ENCODE measurements around the gene TLR8. TPM values are rescaled to one million over a fixed set of nuclear protein-coding genes. Genes with fewer than 3 reads are reported as not detected.
A peak's percentile ranks its signal among the peaks of the same experiment; 100 is the strongest.

Gene TLR8
- total RNA-seq, 1 experiment from 2014 or later: not detected

GRCh38 chrX:12891915-12892506, 14.4 kb upstream of the TLR8 start:
- Histone ChIP-seq H3K4me1 (ENCODE audit: low read length) (peaks cover 12% of the 10 kb centered on the region; the same call in 1 of the 2 replicates), H3K4me3 (ENCODE audit: low read length) (no peak overlapping the region), H3K27me3 (ENCODE audit: low read length) (no peaks in the 10 kb centered on the region), H3K4me2 (ENCODE audit: low read depth, low read length, poor library complexity, severe bottlenecking) (no peak overlapping the region), H4K20me1 (ENCODE audit: insufficient read depth, low read depth, low read length) (no peaks in the 10 kb centered on the region), H3K9me2 (replicated peaks; ENCODE audit: insufficient read depth, low read length) (no peaks in the 10 kb centered on the region), H3K36me3 (ENCODE audit: insufficient read depth, low read length) (no peaks in the 10 kb centered on the region), H3K79me2 (ENCODE audit: low read length) (no peaks in the 10 kb centered on the region), H2AFZ (ENCODE audit: low read length) (no peak overlapping the region), H3K9ac (ENCODE audit: low read length) (no peak overlapping the region), H3K9me3 (ENCODE audit: low read length) (no peaks in the 10 kb centered on the region), H3K27ac (ENCODE audit: low read length) (no peak overlapping the region)
- no peak for DNase-seq

- Histone ChIP-seq H3K9me2 (replicated peaks; ENCODE audit: insufficient read depth, low read length) (no peaks in the 10 kb centered on the region), H3K27ac (ENCODE audit: low read length) (no peak overlapping the region), H3K9ac (ENCODE audit: low read length) (no peak overlapping the region), H3K4me2 (ENCODE audit: low read depth, low read length, poor library complexity, severe bottlenecking) (no peak overlapping the region), H2AFZ (ENCODE audit: low read length) (no peak overlapping the region), H4K20me1 (ENCODE audit: insufficient read depth, low read depth, low read length) (no peaks in the 10 kb centered on the region), H3K27me3 (ENCODE audit: low read length) (no peaks in the 10 kb centered on the region), H3K4me3 (ENCODE audit: low read length) (no peak overlapping the region), H3K4me1 (ENCODE audit: low read length) (peaks cover 12% of the 10 kb centered on the region; the same call in 1 of the 2 replicates), H3K36me3 (ENCODE audit: insufficient read depth, low read length) (no peaks in the 10 kb centered on the region), H3K9me3 (ENCODE audit: low read length) (no peaks in the 10 kb centered on the region), H3K79me2 (ENCODE audit: low read length) (no peaks in the 10 kb centered on the region)
- DNase-seq: no peak
Observed at GRCh38 chrX:12892716-12893115, 13.7 kb upstream of the TLR8 start.

- Histone ChIP-seq H3K36me3 (ENCODE audit: insufficient read depth, low read length) (no peaks in the 10 kb centered on the region), H4K20me1 (ENCODE audit: insufficient read depth, low read depth, low read length) (no peaks in the 10 kb centered on the region), H2AFZ (ENCODE audit: low read length) (no peak overlapping the region), H3K9ac (ENCODE audit: low read length) (no peak overlapping the region), H3K27me3 (ENCODE audit: low read length) (no peaks in the 10 kb centered on the region), H3K4me3 (ENCODE audit: low read length) (no peak overlapping the region), H3K27ac (ENCODE audit: low read length) (no peak overlapping the region), H3K4me1 (ENCODE audit: low read length) (peaks cover 12% of the 10 kb centered on the region; the same call in 1 of the 2 replicates), H3K79me2 (ENCODE audit: low read length) (no peaks in the 10 kb centered on the region), H3K9me2 (replicated peaks; ENCODE audit: insufficient read depth, low read length) (no peaks in the 10 kb centered on the region), H3K4me2 (ENCODE audit: low read depth, low read length, poor library complexity, severe bottlenecking) (no peak overlapping the region), H3K9me3 (ENCODE audit: low read length) (no peaks in the 10 kb centered on the region)
- DNase-seq: peak; percentile 80
Observed at GRCh38 chrX:12894074-12895030, 12.1 kb upstream of the TLR8 start.

- Histone ChIP-seq H3K9me3 (ENCODE audit: low read length) (no peaks in the 10 kb centered on the region), H3K36me3 (ENCODE audit: insufficient read depth, low read length) (no peaks in the 10 kb centered on the region), H3K4me2 (ENCODE audit: low read depth, low read length, poor library complexity, severe bottlenecking) (no peak overlapping the region), H3K4me1 (ENCODE audit: low read length) (peaks cover 3% of the 10 kb centered on the region; the same call in 1 of the 2 replicates), H4K20me1 (ENCODE audit: insufficient read depth, low read depth, low read length) (no peaks in the 10 kb centered on the region), H3K4me3 (ENCODE audit: low read length) (no peak overlapping the region), H3K27me3 (ENCODE audit: low read length) (no peaks in the 10 kb centered on the region), H3K9ac (ENCODE audit: low read length) (no peak overlapping the region), H3K27ac (ENCODE audit: low read length) (no peak overlapping the region), H2AFZ (ENCODE audit: low read length) (no peak overlapping the region), H3K9me2 (replicated peaks; ENCODE audit: insufficient read depth, low read length) (no peaks in the 10 kb centered on the region), H3K79me2 (ENCODE audit: low read length) (no peaks in the 10 kb centered on the region)
- DNase-seq: no peak
Observed at GRCh38 chrX:12895866-12896265, 10.6 kb upstream of the TLR8 start.

- no peak for DNase-seq
- Histone ChIP-seq H3K79me2 (ENCODE audit: low read length) (no peaks in the 10 kb centered on the region), H3K4me1 (ENCODE audit: low read length) (0 out of 2 replicates have a peak, but pooled peaks cover 3% of the 10 kb centered on the region), H3K4me3 (ENCODE audit: low read length) (no peak overlapping the region), H3K27ac (ENCODE audit: low read length) (no peak overlapping the region), H3K9ac (ENCODE audit: low read length) (no peak overlapping the region), H3K9me3 (ENCODE audit: low read length) (no peaks in the 10 kb centered on the region), H3K4me2 (ENCODE audit: low read depth, low read length, poor library complexity, severe bottlenecking) (no peak overlapping the region), H4K20me1 (ENCODE audit: insufficient read depth, low read depth, low read length) (no peaks in the 10 kb centered on the region), H3K27me3 (ENCODE audit: low read length) (no peaks in the 10 kb centered on the region), H3K9me2 (replicated peaks; ENCODE audit: insufficient read depth, low read length) (no peaks in the 10 kb centered on the region), H2AFZ (ENCODE audit: low read length) (no peak overlapping the region), H3K36me3 (ENCODE audit: insufficient read depth, low read length) (no peaks in the 10 kb centered on the region)
Observed at GRCh38 chrX:12896935-12897334, 9.5 kb upstream of the TLR8 start.

GRCh38 chrX:12898073-12898472, 8.3 kb upstream of the TLR8 start:
- H2AFZ ChIP-seq (ENCODE audit: low read length): no peak overlapping the region
- H3K27ac ChIP-seq (ENCODE audit: low read length): no peak overlapping the region
- H3K9ac ChIP-seq (ENCODE audit: low read length): no peak overlapping the region
- H3K9me2 ChIP-seq (replicated peaks; ENCODE audit: insufficient read depth, low read length): no peaks in the 10 kb centered on the region
- H3K36me3 ChIP-seq (ENCODE audit: insufficient read depth, low read length): no peaks in the 10 kb centered on the region
- H4K20me1 ChIP-seq (ENCODE audit: insufficient read depth, low read depth, low read length): no peaks in the 10 kb centered on the region
- no peaks in the 10 kb centered on the region for H3K9me3 ChIP-seq (ENCODE audit: low read length)
- H3K4me3 ChIP-seq (ENCODE audit: low read length): no peak overlapping the region
- 0 out of 2 replicates have a peak, but pooled peaks cover 3% of the 10 kb centered on the region for H3K4me1 ChIP-seq (ENCODE audit: low read length)
- H3K4me2 ChIP-seq (ENCODE audit: low read depth, low read length, poor library complexity, severe bottlenecking): no peak overlapping the region
- DNase-seq: no peak
- no peaks in the 10 kb centered on the region for H3K79me2 ChIP-seq (ENCODE audit: low read length)
- H3K27me3 ChIP-seq (ENCODE audit: low read length): no peaks in the 10 kb centered on the region

GRCh38 chrX:12899506-12899905, 6.9 kb upstream of the TLR8 start:
- no peak overlapping the region for H3K9ac ChIP-seq (ENCODE audit: low read length)
- no peak overlapping the region for H3K27ac ChIP-seq (ENCODE audit: low read length)
- no peaks in the 10 kb centered on the region for H3K9me3 ChIP-seq (ENCODE audit: low read length)
- H4K20me1 ChIP-seq (ENCODE audit: insufficient read depth, low read depth, low read length): no peaks in the 10 kb centered on the region
- H3K9me2 ChIP-seq (replicated peaks; ENCODE audit: insufficient read depth, low read length): no peaks in the 10 kb centered on the region
- no peak overlapping the region for H3K4me2 ChIP-seq (ENCODE audit: low read depth, low read length, poor library complexity, severe bottlenecking)
- H3K4me3 ChIP-seq (ENCODE audit: low read length): no peak overlapping the region
- no peaks in the 10 kb centered on the region for H3K79me2 ChIP-seq (ENCODE audit: low read length)
- H3K4me1 ChIP-seq (ENCODE audit: low read length): no peaks in the 10 kb centered on the region
- H3K36me3 ChIP-seq (ENCODE audit: insufficient read depth, low read length): no peaks in the 10 kb centered on the region
- no peak for DNase-seq
- no peak overlapping the region for H2AFZ ChIP-seq (ENCODE audit: low read length)
- H3K27me3 ChIP-seq (ENCODE audit: low read length): no peaks in the 10 kb centered on the region

GRCh38 chrX:12901486-12901885, 4.9 kb upstream of the TLR8 start:
- H3K4me3 ChIP-seq (ENCODE audit: low read length): no peak overlapping the region
- no peaks in the 10 kb centered on the region for H4K20me1 ChIP-seq (ENCODE audit: insufficient read depth, low read depth, low read length)
- H3K9me2 ChIP-seq (replicated peaks; ENCODE audit: insufficient read depth, low read length): no peaks in the 10 kb centered on the region
- no peak overlapping the region for H3K27ac ChIP-seq (ENCODE audit: low read length)
- H2AFZ ChIP-seq (ENCODE audit: low read length): no peak overlapping the region
- peak; percentile 84 for DNase-seq
- no peaks in the 10 kb centered on the region for H3K9me3 ChIP-seq (ENCODE audit: low read length)
- no peak overlapping the region for H3K9ac ChIP-seq (ENCODE audit: low read length)
- no peaks in the 10 kb centered on the region for H3K4me1 ChIP-seq (ENCODE audit: low read length)
- H3K79me2 ChIP-seq (ENCODE audit: low read length): no peaks in the 10 kb centered on the region
- no peak overlapping the region for H3K4me2 ChIP-seq (ENCODE audit: low read depth, low read length, poor library complexity, severe bottlenecking)
- H3K36me3 ChIP-seq (ENCODE audit: insufficient read depth, low read length): no peaks in the 10 kb centered on the region
- no peaks in the 10 kb centered on the region for H3K27me3 ChIP-seq (ENCODE audit: low read length)
